ENCODE measurements around the gene FOXN1.

FOXN1 gene

DNA sequence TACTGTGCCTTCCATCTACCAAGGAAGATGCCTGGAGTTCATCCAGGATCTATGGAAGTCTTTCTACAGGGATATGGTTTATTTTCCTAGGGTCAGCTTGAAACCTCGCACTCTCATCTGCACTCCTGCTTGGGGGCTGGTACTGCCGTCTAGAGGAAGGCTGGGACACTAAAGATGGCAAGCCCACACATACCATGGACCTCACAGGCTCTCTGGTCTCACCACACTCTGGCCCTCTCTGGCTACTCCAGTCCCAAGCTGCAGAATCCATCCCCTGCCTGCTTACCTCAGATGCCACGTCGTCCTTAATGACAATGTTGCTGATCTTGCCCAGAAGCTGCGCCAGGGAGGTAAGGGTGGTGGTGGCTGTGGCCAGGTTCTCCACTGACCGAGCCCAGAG is 48.4 kb downstream of the FOXN1 start:
- TF ChIP-seq CTCF (IDR thresholded peaks at IDR 0.05): no peak
- Histone ChIP-seq H3K27me3 (no peaks in the 10 kb centered on the region), H3K4me1 (ENCODE audit: control insufficient read depth in 1 of 2, insufficient read depth in 1 of 2, low read depth in 1 of 2, low read length in 1 of 2) (peaks cover 28 to 34% of the 10 kb centered on the region in 2 experiments), H3K27ac (no peak overlapping the region), H3K36me3 (peaks cover 65% of the 10 kb centered on the region), H3K4me3 (ENCODE audit: low read depth in 1 of 2, low read length in 1 of 2) (no peak overlapping the region), H3K9me3 (no peaks in the 10 kb centered on the region)

GRCh38 chr17:28555022-28555421 is 48.9 kb downstream of the FOXN1 start:
- Histone ChIP-seq H3K4me1 (ENCODE audit: control insufficient read depth in 1 of 2, insufficient read depth in 1 of 2, low read depth in 1 of 2, low read length in 1 of 2) (peaks cover 23 to 29% of the 10 kb centered on the region in 2 experiments), H3K36me3 (peaks cover 69% of the 10 kb centered on the region), H3K27me3 (no peaks in the 10 kb centered on the region), H3K4me3 (ENCODE audit: low read depth in 1 of 2, low read length in 1 of 2) (no peak overlapping the region), H3K27ac (no peak overlapping the region), H3K9me3 (no peaks in the 10 kb centered on the region)
- TF ChIP-seq CTCF (IDR thresholded peaks at IDR 0.05): no peak

DNA sequence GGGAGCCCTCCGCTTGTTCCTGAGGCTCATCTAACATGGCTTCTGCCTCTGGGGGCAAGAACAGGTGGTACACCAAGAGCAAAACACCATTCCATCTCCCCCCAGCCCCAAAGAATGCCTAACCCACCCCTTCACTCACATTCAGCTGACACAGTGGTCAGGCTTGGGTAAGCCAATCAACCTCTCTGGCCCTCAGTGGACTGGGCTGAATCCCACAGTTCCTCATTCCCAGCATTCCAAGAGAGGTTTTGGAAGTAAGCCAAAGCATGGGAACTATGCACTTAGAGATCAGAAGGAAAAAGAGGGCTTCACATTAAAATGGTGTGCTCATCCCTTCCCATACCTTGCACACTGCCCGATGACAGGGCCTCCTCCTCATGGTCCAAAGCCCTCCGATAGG is 57.3 kb downstream of the FOXN1 start:
- no peaks in the 10 kb centered on the region for H3K27me3 ChIP-seq
- no peaks in the 10 kb centered on the region for H3K9me3 ChIP-seq
- H3K27ac ChIP-seq: no peak overlapping the region
- H3K4me3 ChIP-seq (ENCODE audit: low read depth in 1 of 2, low read length in 1 of 2): no peak overlapping the region
- no peak for TF ChIP-seq CTCF (IDR thresholded peaks at IDR 0.05)
- peaks cover 15 to 16% of the 10 kb centered on the region in 2 experiments for H3K4me1 ChIP-seq (ENCODE audit: control insufficient read depth in 1 of 2, insufficient read depth in 1 of 2, low read depth in 1 of 2, low read length in 1 of 2)
- H3K36me3 ChIP-seq: peaks cover 56% of the 10 kb centered on the region

DNA sequence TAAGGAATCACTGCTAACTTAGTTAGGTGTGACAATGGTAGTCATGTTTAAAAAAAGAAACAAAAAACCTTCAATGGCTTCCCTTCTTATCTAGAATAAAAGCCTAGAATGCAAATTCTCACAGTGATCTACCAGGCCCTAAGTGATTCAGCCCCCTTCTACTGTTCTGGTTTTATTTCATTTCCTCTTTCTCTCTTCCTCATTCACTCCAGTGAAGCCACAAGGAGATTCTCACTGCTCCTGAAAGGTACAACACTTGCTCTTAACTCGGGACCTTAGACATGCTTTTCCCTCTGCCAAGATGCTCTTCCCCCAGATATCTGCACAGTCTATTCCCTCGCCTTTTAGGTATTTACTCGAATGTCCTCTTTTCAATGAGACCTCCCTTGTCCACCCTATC is 61.5 kb downstream of the FOXN1 start:
- TF ChIP-seq CTCF (IDR thresholded peaks at IDR 0.05): no peak
- peaks cover 16% of the 10 kb centered on the region for H3K36me3 ChIP-seq
- H3K27ac ChIP-seq: peak overlapping the region; percentile 50

GRCh38 chr17:28569446-28569845 is 63.3 kb downstream of the FOXN1 start:
- Histone ChIP-seq H3K36me3 (no peaks in the 10 kb centered on the region), H3K4me3 (ENCODE audit: low read depth in 1 of 2, low read length in 1 of 2) (no peak overlapping the region), H3K4me1 (ENCODE audit: control insufficient read depth in 1 of 2, insufficient read depth in 1 of 2, low read depth in 1 of 2, low read length in 1 of 2) (peaks cover 42% of the 10 kb centered on the region in 2 experiments), H3K9me3 (no peaks in the 10 kb centered on the region), H3K27me3 (no peaks in the 10 kb centered on the region), H3K27ac (no peak overlapping the region)
- no peak for TF ChIP-seq CTCF (IDR thresholded peaks at IDR 0.05)

More for the DNA sequence above, 61.5 kb downstream of the FOXN1 start:
- Histone ChIP-seq H3K27me3 (no peaks in the 10 kb centered on the region), H3K9me3 (no peaks in the 10 kb centered on the region), H3K4me1 (ENCODE audit: control insufficient read depth in 1 of 2, insufficient read depth in 1 of 2, low read depth in 1 of 2, low read length in 1 of 2) (peaks cover 42% of the 10 kb centered on the region in 2 experiments), H3K4me3 (ENCODE audit: low read depth in 1 of 2, low read length in 1 of 2) (no peak overlapping the region)
